Bone marrow (tissue), 2 donors: ENCODE results near the gene HDGFL2.

Experiments
- DNase-seq, 2 donors: peaks; one replicate each; lab custom pipeline; 2025; lab: John Stamatoyannopoulos, UW

HDGFL2 gene

GRCh38 chr19:4445963-4446703, 26.0 kb upstream of the HDGFL2 start:
- no peak for DNase-seq

- no peak for DNase-seq
These were observed 25.3 kb upstream of the HDGFL2 start for GRCh38 chr19:4446704-4447200.

DNA sequence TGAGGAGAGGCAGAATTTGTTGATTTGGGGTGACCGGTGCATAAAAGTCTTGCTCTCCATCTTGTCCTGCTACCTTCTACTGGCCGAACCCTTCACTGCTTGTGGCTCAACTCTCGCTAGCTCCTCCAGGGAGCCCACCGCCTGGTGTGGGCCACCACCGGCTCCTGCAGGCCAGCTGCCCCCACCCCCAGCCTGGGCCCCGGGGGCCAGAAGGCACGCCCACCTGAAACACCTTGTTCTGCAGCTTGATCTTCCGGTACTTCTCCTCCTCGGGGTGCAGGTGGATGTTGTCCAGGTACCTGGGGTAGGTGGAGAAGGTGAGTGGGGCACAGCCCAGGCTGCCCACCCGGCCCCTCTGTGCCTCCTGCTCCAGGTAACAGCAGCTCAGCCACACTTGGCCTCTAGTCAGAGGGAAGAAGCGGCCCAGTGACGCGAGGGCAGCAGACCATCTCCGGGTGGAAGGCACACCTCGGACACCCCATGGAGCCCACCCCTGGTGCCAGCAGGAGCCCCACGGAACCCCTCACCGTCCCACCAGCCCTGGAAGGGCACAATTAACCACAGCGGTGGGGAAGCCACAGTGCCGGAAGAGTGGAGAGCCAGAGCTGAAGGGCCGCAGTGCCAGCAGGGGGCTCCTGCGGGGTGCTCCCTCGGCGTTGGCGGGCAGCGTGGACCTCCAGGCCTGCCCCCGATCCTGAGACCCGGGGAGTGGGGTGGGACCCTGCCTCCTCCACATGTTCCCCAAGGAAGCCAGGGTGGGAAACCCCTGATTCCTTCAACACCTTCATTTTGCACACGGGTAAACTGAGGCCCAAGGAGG, 24.6 kb upstream of the HDGFL2 start:
- DNase-seq: no peak

GRCh38 chr19:4448147-4448985, 23.7 kb upstream of the HDGFL2 start:
- no peak for DNase-seq

DNA sequence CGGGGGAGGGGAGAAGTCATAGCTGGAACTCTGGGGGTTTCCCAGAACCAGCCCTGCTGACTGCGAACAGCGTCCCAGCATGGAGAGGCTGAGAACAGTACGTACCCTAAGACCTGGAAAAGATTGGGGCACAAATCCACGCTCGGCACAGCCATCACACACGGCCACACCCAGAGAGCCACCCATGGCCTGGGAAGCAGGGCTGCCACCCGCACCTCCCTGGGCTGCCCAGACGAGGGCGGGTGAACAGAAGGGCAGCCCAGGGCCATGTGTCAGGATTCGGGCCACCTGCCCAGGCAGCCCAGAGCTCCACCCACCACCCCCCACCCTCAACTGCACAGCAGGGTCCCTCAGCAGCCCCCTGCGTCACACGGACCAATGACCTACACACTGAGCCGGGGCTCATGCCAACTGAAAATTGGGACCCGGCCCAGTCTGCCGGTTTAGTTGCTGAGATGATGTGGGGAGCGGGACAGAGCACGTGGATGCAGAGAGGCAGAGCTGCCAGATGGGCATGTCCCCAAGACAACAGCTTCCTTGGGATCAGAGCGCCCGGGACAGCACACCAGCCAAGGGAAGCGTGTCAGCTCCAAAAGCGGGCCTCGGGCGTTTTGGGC, 23.0 kb upstream of the HDGFL2 start:
- no peak for DNase-seq

DNA sequence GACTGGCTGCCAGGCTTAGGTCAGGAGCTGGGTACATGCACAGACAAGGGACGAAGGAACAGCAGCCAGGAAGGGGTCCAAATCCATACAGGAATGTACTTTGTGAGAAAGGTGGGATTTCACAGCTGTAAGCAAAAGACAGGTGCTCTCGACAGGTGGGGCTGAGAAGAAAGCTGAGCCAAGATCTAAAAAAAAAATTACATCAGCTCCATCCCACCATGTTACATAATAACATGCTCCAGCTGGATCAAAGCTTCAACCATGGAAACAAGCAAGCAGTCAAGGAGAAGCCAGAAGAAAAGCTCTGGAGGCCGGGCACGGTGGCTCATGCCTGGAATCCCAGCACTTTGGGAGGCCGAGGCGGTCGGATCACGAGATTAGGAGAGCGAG, 22.5 kb upstream of the HDGFL2 start:
- DNase-seq: no peak

- no peak for DNase-seq
These were observed 19.7 kb upstream of the HDGFL2 start for GRCh38 chr19:4452230-4452990.

DNA sequence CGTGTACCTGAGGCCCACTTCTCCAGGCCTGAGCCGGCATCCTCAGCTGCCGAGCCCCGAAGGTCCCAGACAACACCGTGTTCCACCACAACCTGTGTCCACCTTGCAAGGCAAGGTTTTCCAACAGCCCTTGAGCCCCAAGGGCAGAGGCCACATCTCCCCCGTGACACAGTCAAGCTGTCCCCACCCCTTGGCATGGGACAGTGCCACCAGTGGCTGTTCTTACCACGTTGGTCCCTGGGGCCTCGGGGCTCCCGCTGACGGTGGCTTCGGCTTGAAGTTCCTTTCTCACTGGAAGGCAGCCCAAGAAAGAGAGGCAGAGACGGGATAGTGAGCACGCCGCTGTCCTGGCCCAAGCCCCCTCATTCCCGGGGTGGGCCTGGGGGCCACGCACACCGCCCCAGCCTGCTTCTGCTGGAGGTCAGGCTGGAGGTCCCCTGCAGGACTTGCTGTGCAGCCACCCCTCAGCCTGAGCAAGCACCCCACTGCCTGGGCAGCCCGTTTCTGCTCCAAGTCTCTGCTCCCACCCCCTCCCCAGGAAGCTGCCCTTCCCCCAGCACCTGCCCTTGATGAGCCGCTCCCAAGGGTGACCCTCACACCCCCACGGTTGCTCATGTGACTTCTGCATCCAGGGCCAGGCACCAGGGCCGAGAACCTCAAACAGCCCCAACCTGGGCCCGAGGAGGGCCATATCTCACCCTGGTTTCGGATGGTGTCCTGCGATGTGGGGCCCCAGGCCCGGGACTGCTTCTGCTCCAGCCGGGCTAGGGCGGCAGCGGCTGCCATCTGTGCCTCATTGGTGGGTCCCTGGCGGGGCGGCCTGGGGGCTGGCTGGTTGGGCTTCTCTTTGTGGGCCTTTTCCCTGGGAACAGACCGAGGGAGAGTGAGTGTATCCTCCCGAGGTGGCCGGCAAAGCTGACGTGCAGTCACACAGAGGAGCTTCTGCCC, 18.6 kb upstream of the HDGFL2 start:
- DNase-seq: no peak

DNA sequence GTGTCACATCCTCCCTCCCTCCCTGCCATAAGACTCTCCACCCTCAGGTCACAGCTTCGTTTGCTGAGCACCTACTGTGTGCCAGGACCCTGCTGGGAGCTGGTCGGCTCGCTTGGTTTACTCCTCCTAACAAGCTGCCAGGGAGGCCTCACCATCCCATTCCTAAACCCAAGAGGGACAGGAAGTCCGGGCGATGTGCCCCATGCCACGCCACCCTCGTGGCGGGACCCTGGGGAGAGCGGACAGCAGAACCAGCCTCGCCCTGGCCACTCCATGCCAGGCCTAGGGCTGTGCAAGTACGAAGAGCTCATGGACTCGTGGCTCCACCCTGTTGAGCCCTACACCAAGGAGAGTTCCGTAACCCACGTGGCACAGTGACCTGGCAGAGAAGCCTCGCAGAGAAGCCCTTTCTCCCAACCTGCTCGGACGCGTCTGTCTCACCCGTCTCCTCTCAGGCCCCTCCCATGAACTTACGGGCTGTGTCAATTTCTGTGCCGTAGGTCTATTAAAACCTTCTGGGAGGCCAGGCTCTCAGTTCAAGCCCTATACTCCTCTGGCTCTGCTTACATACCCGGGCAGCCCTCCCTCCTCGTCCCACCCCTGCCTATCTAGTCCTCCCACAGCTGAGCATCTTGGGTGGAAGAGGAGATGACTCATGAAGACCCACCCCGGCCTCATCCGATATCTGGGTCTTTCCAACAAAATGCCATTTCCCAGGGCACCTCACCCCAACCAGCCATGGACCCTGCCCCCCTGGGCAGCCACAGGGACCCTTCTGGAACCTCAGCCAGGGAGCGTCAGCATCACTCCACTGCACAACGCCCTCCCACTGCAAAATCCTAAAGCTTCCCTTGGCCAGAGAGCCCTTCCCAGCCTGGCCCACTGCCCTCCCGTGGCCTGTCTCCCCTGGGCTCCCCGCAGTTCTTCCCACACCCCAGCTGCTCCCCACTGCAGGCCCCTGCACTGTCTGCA, 17.1 kb upstream of the HDGFL2 start:
- DNase-seq: no peak

- DNase-seq: no peak
These were observed 16.2 kb upstream of the HDGFL2 start for GRCh38 chr19:4455719-4456475.

- DNase-seq: peak in 1 of 2 donors; percentile 65
These were observed 15.6 kb upstream of the HDGFL2 start for GRCh38 chr19:4456476-4456842.

GRCh38 chr19:4456843-4457653, 15.0 kb upstream of the HDGFL2 start:
- peak in 1 of 2 donors; percentile 39 for DNase-seq

GRCh38 chr19:4457654-4458395, 14.3 kb upstream of the HDGFL2 start, which contains the start of gene UBXN6:
UBXN6 (minus strand) TSS chr19:4457794; CDS start chr19:4457697, 97 bp downstream.
- DNase-seq: peak; percentile 76 to 91

GRCh38 chr19:4464815-4465581, 7.1 kb upstream of the HDGFL2 start:
- no peak for DNase-seq

DNA sequence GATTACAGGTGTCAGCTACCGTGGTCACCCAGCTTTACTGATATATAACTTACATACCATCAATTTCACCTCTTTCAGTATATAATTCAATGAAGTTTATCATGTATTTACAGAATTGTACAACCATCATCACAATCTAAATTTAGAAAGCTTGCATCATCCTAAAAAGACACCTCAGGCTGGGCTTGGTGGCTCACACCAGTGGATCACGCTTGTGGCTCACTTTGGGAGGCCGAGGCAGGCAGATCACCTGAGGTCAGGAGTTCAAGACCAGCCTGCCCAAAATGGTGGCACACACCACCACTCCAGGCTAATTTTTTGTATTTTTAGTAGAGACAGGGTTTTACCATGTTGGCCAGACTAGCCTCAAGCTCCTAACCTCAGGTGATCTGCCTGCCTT, 4.3 kb upstream of the HDGFL2 start:
- DNase-seq: no peak
